HCT116 (cell line): Measurements from ENCODE around the gene H6PD. TPM values are rescaled to one million over a fixed set of nuclear protein-coding genes. Genes with fewer than 3 reads are reported as not detected.

Source experiments
- ATAC-seq: fragments of 200-7000 bp; cut with Tn5 transposase; 2 replicates; pipeline ENCODE4 v1.9.1; 2020; ENCODE audit warnings: mild to moderate bottlenecking, moderate library complexity
- BruUV-seq: library from RNA; stranded (reverse); fragments of 400-500 nt; replicated peaks from 2 replicates; lab custom pipeline; 2021; lab: Mats Ljungman, UMichigan
- CTCF ChIA-PET: fragments of 300-600 bp; sonication (Branson Sonifier 250); formaldehyde crosslinking; loops from one replicate; lab custom pipeline; 2021; ENCODE audit warnings: antibody characterized with exemption; lab: Charles Lee
- POLR2A ChIA-PET: fragments of 300-600, 350-600 bp; sonication (Branson Sonifier 250); formaldehyde crosslinking; loops from one replicate; lab custom pipeline; 2021; ENCODE audit warnings: antibody characterized with exemption; lab: Charles Lee
- RAD21 ChIA-PET, 2 experiments: fragments of 300-600 bp; sonication (Branson Sonifier 250); formaldehyde crosslinking; loops; one replicate each; lab custom pipeline; 2023; ENCODE audit warnings: low total read pairs in 2 of 2; ENCODE audit not compliant: uncharacterized antibody in 2 of 2, unreplicated experiment in 2 of 2, low non-redundant PET in 1 of 2; lab: Charles Lee
- DNase-seq: peaks from one replicate; pipeline ENCODE4 v3.0.0-alpha.2; 2010; ENCODE audit warnings: low read depth, low spot score
- H2AFZ ChIP-seq: fragments of 200-600 bp; shearing (Covaris generic), sonication (generic); 2 replicates; pipeline ENCODE4 v1.6.1; 2017; ENCODE audit warnings: low read depth, mixed run types, mixed read lengths, antibody characterized with exemption, low read length; ENCODE audit not compliant: poor library complexity, severe bottlenecking
- H3K27ac ChIP-seq: 2 replicates; pipeline ENCODE4 v1.5.1; 2012; ENCODE audit warnings: low read depth, low read length
- H3K27me3 ChIP-seq: fragments of 200-600 bp; sonication (generic); 2 replicates; pipeline ENCODE4 v1.6.1; 2016; ENCODE audit warnings: mixed run types, low read length, mixed read lengths; ENCODE audit not compliant: insufficient read depth
- H3K36me3 ChIP-seq, 2 experiments: fragments of 200-500 bp in 1 of 2; fragments of 200-600 bp in 1 of 2; sonication (Bioruptor generic) in 1 of 2; sonication (generic) in 1 of 2; 2 replicates each; pipeline versions ENCODE4 v1.5.1 to v1.6.1; 2014 to 2016; ENCODE audit warnings: low read length in 2 of 2, inconsistent platforms in 1 of 2, mixed read lengths in 1 of 2, mixed run types in 1 of 2; ENCODE audit not compliant: insufficient read depth in 2 of 2, control insufficient read depth in 1 of 2
- H3K4me1 ChIP-seq, 2 experiments: fragments of 200-600 bp in 1 of 2; sonication (generic) in 1 of 2; 2 replicates each; pipeline versions ENCODE4 v1.5.1 to v1.6.1; 2012 to 2017; ENCODE audit warnings: low read length in 2 of 2, inconsistent platforms in 1 of 2, mild to moderate bottlenecking in 1 of 2, mixed read lengths in 1 of 2, mixed run types in 1 of 2, moderate library complexity in 1 of 2; ENCODE audit not compliant: insufficient read depth in 2 of 2, control insufficient read depth in 1 of 2
- H3K4me2 ChIP-seq: fragments of 200-600 bp; sonication (generic); 2 replicates; pipeline ENCODE4 v1.6.1; 2017; ENCODE audit warnings: mixed run types, low read length, mixed read lengths
- H3K4me3 ChIP-seq, 2 experiments: fragments of 200-600 bp in 1 of 2; sonication (generic) in 1 of 2; replicated peaks in 1 of 2; 2 replicates each; pipeline ENCODE4 v1.5.1; 2011 to 2016; ENCODE audit warnings: low read length in 2 of 2, control low read depth in 1 of 2, low read depth in 1 of 2, mild to moderate bottlenecking in 1 of 2, mixed read lengths in 1 of 2, mixed run types in 1 of 2
- H3K79me2 ChIP-seq: fragments of 200-600 bp; sonication (generic); 2 replicates; pipeline ENCODE4 v1.6.1; 2017; ENCODE audit warnings: mild to moderate bottlenecking, mixed run types, low read length, moderate library complexity, mixed read lengths; ENCODE audit not compliant: insufficient read depth
- H3K9ac ChIP-seq: fragments of 200-600 bp; sonication (generic); 2 replicates; pipeline ENCODE4 v1.6.1; 2016; ENCODE audit warnings: low read length, mixed read lengths
- H3K9me2 ChIP-seq: fragments of 200-600 bp; sonication (generic), shearing (Covaris generic); 2 replicates; pipeline ENCODE4 v1.6.1; 2017; ENCODE audit warnings: mixed run types, mild to moderate bottlenecking, moderate library complexity; ENCODE audit not compliant: insufficient read depth
- H3K9me3 ChIP-seq, 2 experiments: fragments of 200-500 bp in 1 of 2; fragments of 200-600 bp in 1 of 2; sonication (Bioruptor generic) in 1 of 2; sonication (generic) in 1 of 2; 2 replicates each; pipeline ENCODE4 v1.6.1; 2014 to 2017; ENCODE audit warnings: low read length in 2 of 2, mixed read lengths in 2 of 2, inconsistent platforms in 1 of 2, low read depth in 1 of 2, mild to moderate bottlenecking in 1 of 2, mixed run types in 1 of 2, moderate library complexity in 1 of 2; ENCODE audit not compliant: control insufficient read depth in 1 of 2, insufficient read depth in 1 of 2
- H4K20me1 ChIP-seq: fragments of 200-600 bp; sonication (generic), shearing (Covaris generic); 2 replicates; pipeline ENCODE4 v1.6.1; 2017; ENCODE audit warnings: mixed run types, mild to moderate bottlenecking, moderate library complexity; ENCODE audit not compliant: insufficient read depth
- CEBPB ChIP-seq: IDR thresholded peaks from 2 replicates; pipeline ENCODE4 v1.6.1; 2012; ENCODE audit warnings: low read depth
- EGR1 ChIP-seq: IDR thresholded peaks from 2 replicates; pipeline ENCODE4 v1.6.1; 2012; ENCODE audit warnings: low read depth
- POLR2A ChIP-seq: IDR thresholded peaks from 2 replicates; pipeline ENCODE4 v1.7.0; 2011; ENCODE audit warnings: borderline replicate concordance; ENCODE audit not compliant: insufficient read depth, insufficient read length; ENCODE audit errors: extremely low read depth
- POLR2AphosphoS5 ChIP-seq: IDR thresholded peaks from 2 replicates; pipeline ENCODE4 v1.6.1; 2011; ENCODE audit warnings: mild to moderate bottlenecking, low read depth, low read length, moderate library complexity
- SIN3A ChIP-seq: IDR thresholded peaks from 2 replicates; pipeline ENCODE4 v1.6.1; 2012; ENCODE audit warnings: low read depth
- SP1 ChIP-seq: IDR thresholded peaks from 2 replicates; pipeline ENCODE4 v1.6.1; 2012; ENCODE audit warnings: low read depth
- TCF7L2 ChIP-seq: IDR thresholded peaks from 2 replicates; pipeline ENCODE4 v1.7.0; 2011; ENCODE audit warnings: borderline replicate concordance, inconsistent platforms; ENCODE audit not compliant: insufficient read depth, insufficient read length; ENCODE audit errors: extremely low read depth
- intact Hi-C: fragments of 100-400 bp; cut with micrococcal nuclease; formaldehyde crosslinking; loops from 2 replicates; pipeline ENCODE4 v1.10.0; 2022
- total RNA-seq: library from RNA; stranded (reverse); gene quantifications from one replicate; pipeline ENCODE4 v1.2.1, GENCODE V29; 2021; ENCODE audit not compliant: unreplicated experiment
- TF ChIP-seq, protein P1 (sequence below), 3 experiments: fragments of 200-600 bp in 1 of 3; sonication (generic) in 1 of 3; IDR thresholded peaks in 2 of 3; conservative IDR thresholded peaks in 1 of 3; 2 replicates each; pipeline ENCODE4 v1.5.1; 2012 to 2017; ENCODE audit warnings: low read depth in 2 of 3, low read length in 2 of 3, antibody characterized with exemption in 1 of 3, borderline replicate concordance in 1 of 3, control low read depth in 1 of 3, mild to moderate bottlenecking in 1 of 3, mixed read lengths in 1 of 3, mixed run types in 1 of 3, moderate library complexity in 1 of 3; ENCODE audit not compliant: insufficient read depth in 1 of 3

H6PD gene
- total RNA-seq, 1 experiment from 2014 or later = 16.2 TPM

DNA sequence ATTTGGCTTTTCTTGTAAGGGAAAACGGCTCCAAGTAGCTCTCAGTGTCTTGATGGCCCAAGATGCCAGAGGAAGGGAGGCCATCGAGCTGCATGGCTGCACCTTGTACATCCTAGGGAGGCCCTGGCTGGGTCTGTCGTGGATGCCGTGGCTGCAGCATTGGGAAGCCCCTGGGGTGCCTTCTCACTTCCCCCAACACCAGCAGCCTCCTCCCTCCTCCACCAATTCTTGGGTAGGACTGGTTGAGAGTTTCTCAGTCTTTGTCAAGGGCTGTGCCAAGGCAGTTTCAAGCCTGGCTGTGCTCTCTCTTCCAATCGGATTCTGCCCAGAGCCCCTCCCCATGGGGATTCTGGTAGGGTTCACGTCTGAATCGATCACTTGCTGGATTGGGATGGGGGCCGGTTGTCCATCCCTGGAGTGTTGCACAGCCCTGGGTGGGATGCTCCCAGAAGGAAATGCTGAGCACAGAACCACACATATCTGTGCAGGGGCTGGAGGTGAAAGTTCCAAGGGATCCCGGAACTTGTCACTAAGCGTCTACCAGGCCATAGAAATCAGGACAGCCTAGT, 44.1 kb downstream of the H6PD start:
- intact Hi-C loops = no loop called here
- Histone ChIP-seq H2AFZ (no peak overlapping the region), H3K27ac (no peak overlapping the region), H3K4me3 (no peak overlapping the region), H3K4me2 (no peak overlapping the region), H3K9me3 (no peaks in the 10 kb centered on the region), H3K36me3 (no peaks in the 10 kb centered on the region), H3K79me2 (no peaks in the 10 kb centered on the region), H3K9ac (no peak overlapping the region), H3K4me1 (peaks cover 34 to 59% of the 10 kb centered on the region in 2 experiments; a peak in 3 of 4 replicates), H4K20me1 (no peaks in the 10 kb centered on the region), H3K27me3 (no peaks in the 10 kb centered on the region), H3K9me2 (no peaks in the 10 kb centered on the region)
- BruUV-seq = no TSS peak
- ATAC-seq (no peak), DNase-seq (no peak)
- TF ChIP-seq, protein P1, sequence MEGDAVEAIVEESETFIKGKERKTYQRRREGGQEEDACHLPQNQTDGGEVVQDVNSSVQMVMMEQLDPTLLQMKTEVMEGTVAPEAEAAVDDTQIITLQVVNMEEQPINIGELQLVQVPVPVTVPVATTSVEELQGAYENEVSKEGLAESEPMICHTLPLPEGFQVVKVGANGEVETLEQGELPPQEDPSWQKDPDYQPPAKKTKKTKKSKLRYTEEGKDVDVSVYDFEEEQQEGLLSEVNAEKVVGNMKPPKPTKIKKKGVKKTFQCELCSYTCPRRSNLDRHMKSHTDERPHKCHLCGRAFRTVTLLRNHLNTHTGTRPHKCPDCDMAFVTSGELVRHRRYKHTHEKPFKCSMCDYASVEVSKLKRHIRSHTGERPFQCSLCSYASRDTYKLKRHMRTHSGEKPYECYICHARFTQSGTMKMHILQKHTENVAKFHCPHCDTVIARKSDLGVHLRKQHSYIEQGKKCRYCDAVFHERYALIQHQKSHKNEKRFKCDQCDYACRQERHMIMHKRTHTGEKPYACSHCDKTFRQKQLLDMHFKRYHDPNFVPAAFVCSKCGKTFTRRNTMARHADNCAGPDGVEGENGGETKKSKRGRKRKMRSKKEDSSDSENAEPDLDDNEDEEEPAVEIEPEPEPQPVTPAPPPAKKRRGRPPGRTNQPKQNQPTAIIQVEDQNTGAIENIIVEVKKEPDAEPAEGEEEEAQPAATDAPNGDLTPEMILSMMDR (IDR thresholded peaks at IDR 0.05 in 2 of 3, conservative IDR thresholded peaks at IDR 0.05 in 1 of 3; ENCODE audit: borderline replicate concordance in 1 of 3, insufficient read depth in 1 of 3, low read depth in 2 of 3, low read length in 2 of 3) = no peak
- TF ChIP-seq SIN3A (no peak), EGR1 (no peak), CEBPB (no peak), TCF7L2 (no peak), SP1 (no peak), POLR2AphosphoS5 (no peak), POLR2A (no peak)
- ChIA-PET POLR2A (no interaction called here), RAD21 (no interaction called here), CTCF (interaction anchor here (0.9 to 1.0 kb wide), 2 partner anchors 11 to 12 kb away, joined by 3 read pairs; no protein-coding TSS in a partner anchor)
